Adrenal gland (tissue), 12 donors: ENCODE results near the gene IFIT2. TPM values are rescaled to one million over a fixed set of nuclear protein-coding genes. Genes with fewer than 3 reads are reported as not detected.
"Not testable (repeated sequence)": the region's sequence is repeated elsewhere in the genome, so short reads cannot be mapped to it uniquely, and the experiment has no call there.

Experiments
- DNase-seq, 7 donors: peaks; one replicate each; pipeline ENCODE4 v3.0.0-alpha.2; 2019 to 2020
- H3K27ac ChIP-seq, 5 donors: fragments of 200-600 bp; sonication (generic) in 4 of 5; 1 replicate in 3 of 5; 2 replicates in 2 of 5; pipeline versions ENCODE4 v1.5.1 to v1.8.0; 2016 to 2020; ENCODE audit warnings: mild to moderate bottlenecking in 1 of 5
- H3K27me3 ChIP-seq: fragments of 200-600 bp; 2 replicates; pipeline ENCODE4 v1.8.0; 2021
- H3K36me3 ChIP-seq, 2 donors: fragments of 200-600 bp; replicated peaks in 1 of 2; 1 replicate in 1 of 2; 2 replicates in 1 of 2; pipeline versions ENCODE4 v1.5.1 to v1.8.0; 2018 to 2022
- H3K4me1 ChIP-seq, 2 donors: fragments of 200-600 bp; replicated peaks in 1 of 2; 1 replicate in 1 of 2; 2 replicates in 1 of 2; pipeline versions ENCODE4 v1.5.1 to v1.8.0; 2018 to 2021
- H3K4me3 ChIP-seq, 4 donors: fragments of 200-600 bp; sonication (generic) in 3 of 4; one replicate each; pipeline ENCODE4 v1.5.1; 2016 to 2018
- H3K9me3 ChIP-seq, 3 donors: fragments of 200-600 bp; sonication (generic) in 1 of 3; replicated peaks in 1 of 3; 1 replicate in 2 of 3; 2 replicates in 1 of 3; pipeline versions ENCODE4 v1.5.1 to v1.8.0; 2016 to 2021
- POLR2A ChIP-seq, 2 donors: fragments of 450-650 bp; IDR thresholded peaks; one replicate each; pipeline ENCODE4 v1.6.1; 2017; ENCODE audit warnings: antibody characterized with exemption in 2 of 2, mild to moderate bottlenecking in 2 of 2, moderate library complexity in 1 of 2
- WGBS, 4 donors: extraction: QIAGEN DNeasy Blood & Tissue Kit in 2 of 4; methylation state at CpG; one replicate each; pipeline versions ENCODE4 v1.1.5 to v1.1.7; 2013 to 2017; 5-methylcytosine and 5-hydroxymethylcytosine counted together
- intact Hi-C, 2 donors: fragments of 100-400 bp; cut with DNase I; formaldehyde crosslinking; loops; one replicate each; pipeline versions ENCODE4 v1.14.1 to v1.15.0; 2022 to 2023
- polyA plus RNA-seq, 3 donors: library from polyadenylated mRNA; stranded (reverse); fragments of 200-250 nt in 2 of 3; fragments of 350-450 nt in 1 of 3; fragmentation: Illumina TruSeq in 1 of 3; extraction: RNeasy Lipid Tissue Mini Kit (QIAGEN cat#74804) in 1 of 3; gene quantifications; one replicate each; pipeline ENCODE4 v1.2.3, GENCODE V29; 2013 to 2014
- total RNA-seq, 9 donors: library from RNA; depleted of rRNA in 4 of 9; stranded (reverse); fragments of >200 nt in 4 of 9; fragments of 120-200 nt in 1 of 9; fragmentation: NEBNext Ultra II Directional in 1 of 9; extraction: Animal tissue kit (Norgen Biotek cat#: 25700) in 1 of 9; gene quantifications; one replicate each; pipeline versions ENCODE4 v1.1.0 to v1.2.4, GENCODE V29; 2013 to 2023
- TF ChIP-seq, protein P1 (sequence below), 6 experiments: fragments of 450-650 bp in 4 of 6; fragments of 200-600 bp in 2 of 6; sonication (generic) in 1 of 6; IDR thresholded peaks; 1 replicate in 5 of 6; 2 replicates in 1 of 6; pipeline versions ENCODE4 v1.5.1 to v1.8.0; 2016 to 2021; ENCODE audit warnings: antibody characterized with exemption in 6 of 6, mild to moderate bottlenecking in 2 of 6, moderate library complexity in 1 of 6
- donor health status: healthy with polysubstance abuse.
- donor health status: Bipolar disorder and iron deficiency.
- donor health status: DM: yes; HTN: yes; CAD: no.
- donor health status: DM: no; HTN: no; CAD: no.
- donor health status: DM: no; HTN: no; CAD: no.
- donor health status: DM: yes; HTN: yes; CAD: no.

The IFIT2 gene
- total and polyA plus RNA-seq, 12 donors = 4.0 to 30.0 (median 11.4) TPM

DNA sequence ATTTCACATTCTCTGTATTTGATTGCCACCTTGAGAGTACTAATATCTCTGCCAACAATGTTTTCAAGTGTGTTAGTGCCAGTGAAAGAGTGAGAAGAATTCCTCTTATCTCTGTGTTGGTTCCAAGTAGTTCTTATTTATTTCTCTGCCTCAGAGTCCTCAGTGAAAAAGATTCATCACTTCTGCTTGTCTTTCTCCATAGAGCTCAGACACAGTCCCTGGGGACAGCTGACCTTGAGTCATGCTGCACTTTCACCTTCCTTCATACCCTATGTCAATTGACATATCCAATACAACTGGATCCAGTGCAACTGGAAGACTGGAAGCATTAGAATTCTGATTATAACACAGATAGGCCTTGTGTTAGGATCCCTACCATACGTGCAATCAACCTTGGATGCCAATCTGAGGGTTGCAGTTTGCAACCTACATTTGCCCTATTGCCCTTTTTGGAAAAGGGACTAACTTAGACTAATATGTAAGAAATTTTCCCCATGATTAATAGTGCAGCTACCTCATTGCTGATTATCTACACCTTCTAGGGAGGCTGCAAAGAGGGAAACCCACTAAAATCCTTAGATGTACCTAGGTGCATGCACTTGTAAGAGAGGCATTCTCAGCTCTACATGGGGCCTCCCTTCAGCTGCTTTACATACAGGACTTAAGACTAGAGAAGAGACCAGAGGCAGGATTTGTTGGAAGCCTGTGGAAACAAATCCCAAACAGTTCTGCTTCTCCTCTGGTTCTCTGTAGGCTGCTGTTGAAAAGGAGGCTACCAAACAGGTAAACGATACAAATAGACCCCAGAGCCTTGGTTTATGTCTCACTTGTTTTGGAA is 8.4 kb downstream of the IFIT2 start:
- TF ChIP-seq, protein P1, sequence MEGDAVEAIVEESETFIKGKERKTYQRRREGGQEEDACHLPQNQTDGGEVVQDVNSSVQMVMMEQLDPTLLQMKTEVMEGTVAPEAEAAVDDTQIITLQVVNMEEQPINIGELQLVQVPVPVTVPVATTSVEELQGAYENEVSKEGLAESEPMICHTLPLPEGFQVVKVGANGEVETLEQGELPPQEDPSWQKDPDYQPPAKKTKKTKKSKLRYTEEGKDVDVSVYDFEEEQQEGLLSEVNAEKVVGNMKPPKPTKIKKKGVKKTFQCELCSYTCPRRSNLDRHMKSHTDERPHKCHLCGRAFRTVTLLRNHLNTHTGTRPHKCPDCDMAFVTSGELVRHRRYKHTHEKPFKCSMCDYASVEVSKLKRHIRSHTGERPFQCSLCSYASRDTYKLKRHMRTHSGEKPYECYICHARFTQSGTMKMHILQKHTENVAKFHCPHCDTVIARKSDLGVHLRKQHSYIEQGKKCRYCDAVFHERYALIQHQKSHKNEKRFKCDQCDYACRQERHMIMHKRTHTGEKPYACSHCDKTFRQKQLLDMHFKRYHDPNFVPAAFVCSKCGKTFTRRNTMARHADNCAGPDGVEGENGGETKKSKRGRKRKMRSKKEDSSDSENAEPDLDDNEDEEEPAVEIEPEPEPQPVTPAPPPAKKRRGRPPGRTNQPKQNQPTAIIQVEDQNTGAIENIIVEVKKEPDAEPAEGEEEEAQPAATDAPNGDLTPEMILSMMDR (IDR thresholded peaks at IDR 0.05) = no peak
- no peak for TF ChIP-seq POLR2A (IDR thresholded peaks at IDR 0.05)
- Histone ChIP-seq H3K9me3 (no peaks in the 10 kb centered on the region), H3K4me1 (peaks cover 0 to 5% of the 10 kb centered on the region in 2 donors), H3K27me3 (no peaks in the 10 kb centered on the region), H3K27ac (no peak overlapping the region), H3K4me3 (no peak overlapping the region), H3K36me3 (peaks cover 0 to 12% of the 10 kb centered on the region in 2 donors)
- 82 to 90% (median 87%) methylated on average over 2 of the region's 2 CpGs for WGBS, 4 donors
- DNase-seq = no peak
- intact Hi-C loops = no loop called here

DNA sequence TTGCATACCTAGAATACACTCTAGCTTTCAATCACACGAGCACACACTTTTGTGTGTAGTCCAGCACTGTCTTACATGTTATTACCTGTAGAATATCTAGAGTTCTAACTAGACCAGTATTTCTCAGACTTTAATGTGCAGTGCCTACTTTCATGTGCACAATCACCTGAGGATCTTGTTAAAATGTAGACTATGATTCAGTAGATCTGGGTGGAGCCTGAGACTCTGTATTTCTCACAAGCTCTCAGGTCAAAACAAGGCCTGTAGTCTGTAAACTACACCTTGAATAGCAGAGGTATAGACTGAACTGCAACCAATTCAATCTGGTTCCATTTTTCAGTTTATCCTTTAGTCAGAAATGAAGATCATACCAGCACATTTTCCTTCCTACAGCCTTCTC is 11.1 kb downstream of the IFIT2 start:
- TF ChIP-seq, protein P1 (IDR thresholded peaks at IDR 0.05) = no peak
- TF ChIP-seq POLR2A (IDR thresholded peaks at IDR 0.05) = no peak
- WGBS, 4 donors = 82 to 100% (median 91%) methylated on average over 1 of the region's 1 CpG

DNA sequence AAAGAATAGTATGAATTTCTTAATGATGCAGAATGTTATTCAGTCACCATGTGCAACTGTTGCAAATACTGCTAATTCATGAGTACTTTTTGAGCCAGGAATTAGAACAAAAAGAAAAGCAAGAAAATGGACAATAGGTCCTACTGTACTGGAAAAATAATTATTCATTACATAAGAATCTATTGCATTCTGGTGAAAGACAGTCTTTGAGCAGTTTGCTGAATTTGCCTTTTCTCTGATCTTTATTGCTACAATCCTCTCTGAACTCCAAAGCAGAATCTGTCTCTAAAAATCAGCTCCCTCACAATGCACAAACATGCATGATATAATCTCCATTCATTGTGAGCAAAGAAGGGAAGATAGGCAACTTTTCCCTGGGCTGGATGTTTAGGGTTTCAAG is 12.8 kb downstream of the IFIT2 start:
- TF ChIP-seq POLR2A (IDR thresholded peaks at IDR 0.05) = no peak
- TF ChIP-seq, protein P1 (IDR thresholded peaks at IDR 0.05) = no peak

More for the DNA sequence above, 11.1 kb downstream of the IFIT2 start:
- no peak overlapping the region for H3K27ac ChIP-seq
- H3K27me3 ChIP-seq = no peaks in the 10 kb centered on the region
- no peak overlapping the region for H3K4me3 ChIP-seq
- no peak for DNase-seq
- H3K9me3 ChIP-seq = no peaks in the 10 kb centered on the region
- H3K4me1 ChIP-seq = peaks cover 0 to 5% of the 10 kb centered on the region in 2 donors
- intact Hi-C loops = no loop called here
- no peaks in the 10 kb centered on the region for H3K36me3 ChIP-seq

DNA sequence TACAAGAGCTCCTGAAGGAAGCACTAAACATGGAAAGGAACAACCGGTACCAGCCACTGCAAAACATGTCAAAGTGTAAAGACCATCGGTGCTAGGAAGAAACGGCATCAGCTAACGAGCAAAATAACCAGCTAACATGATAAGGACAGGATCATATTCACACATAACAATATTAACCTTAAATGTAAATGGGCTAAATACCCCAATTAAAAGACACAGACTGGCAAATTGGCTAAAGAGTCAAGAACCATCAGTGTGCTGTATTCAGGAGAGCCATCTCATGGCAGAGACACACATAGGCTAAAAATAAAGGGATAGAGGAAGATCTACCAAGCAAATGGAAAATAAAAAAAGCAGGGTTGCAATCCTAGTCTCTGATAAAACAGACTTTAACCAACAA is 16.2 kb downstream of the IFIT2 start:
- intact Hi-C loops, H3K4me1 ChIP-seq, DNase-seq, H3K36me3 ChIP-seq, H3K27ac ChIP-seq, H3K27me3 ChIP-seq, H3K9me3 ChIP-seq, H3K4me3 ChIP-seq: not testable (repeated sequence)
- 95 to 98% (median 97%) methylated on average over 4 of the region's 4 CpGs for WGBS, 4 donors

More for the DNA sequence above, 12.8 kb downstream of the IFIT2 start:
- no peak for DNase-seq
- Histone ChIP-seq H3K27me3 (no peaks in the 10 kb centered on the region), H3K4me3 (no peak overlapping the region), H3K27ac (no peak overlapping the region), H3K4me1 (peaks cover 0 to 5% of the 10 kb centered on the region in 2 donors), H3K9me3 (no peaks in the 10 kb centered on the region), H3K36me3 (no peaks in the 10 kb centered on the region)
- intact Hi-C loops = no loop called here

DNA sequence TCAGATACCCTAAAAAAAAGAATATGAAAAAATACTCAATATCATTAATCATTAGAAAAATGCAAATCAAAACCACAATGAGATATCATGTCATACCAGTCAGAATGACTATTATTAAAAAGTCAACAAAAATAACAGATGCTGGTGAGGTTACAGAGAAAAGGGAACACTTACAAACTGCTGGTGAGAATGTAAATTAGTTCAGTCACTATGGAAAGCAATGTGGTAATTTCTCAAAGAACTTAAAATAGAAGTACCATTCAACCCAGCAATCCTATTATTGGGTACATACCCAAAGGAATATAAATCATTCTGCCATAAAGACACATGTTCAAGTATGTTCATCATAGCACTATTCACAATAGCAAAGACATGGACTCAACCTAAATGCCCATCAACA is 23.2 kb downstream of the IFIT2 start:
- H3K27me3 ChIP-seq, intact Hi-C loops: not testable (repeated sequence)

DNA sequence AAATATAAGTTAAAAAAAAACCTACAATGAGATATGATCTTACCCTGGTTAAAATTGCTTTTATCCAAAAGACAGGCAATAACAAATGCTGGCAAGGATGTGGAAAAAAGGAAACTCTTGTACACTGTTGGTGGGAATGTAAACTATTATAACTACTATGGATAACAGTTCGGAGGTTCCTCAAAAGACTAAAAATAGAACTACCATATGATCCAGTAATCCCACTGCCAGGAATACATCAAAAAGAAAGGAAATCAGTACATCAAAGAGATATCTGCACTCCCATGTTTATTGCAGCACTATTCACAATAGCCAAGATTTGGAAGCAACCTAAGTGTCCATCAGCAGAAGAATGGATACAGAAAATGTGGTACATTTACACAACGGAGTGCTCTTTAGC is 24.0 kb downstream of the IFIT2 start:
- H3K27me3 ChIP-seq, intact Hi-C loops, DNase-seq, H3K4me3 ChIP-seq, H3K27ac ChIP-seq, H3K36me3 ChIP-seq, H3K9me3 ChIP-seq: not testable (repeated sequence)
- peaks cover 20 to 30% of the 10 kb centered on the region in 2 donors for H3K4me1 ChIP-seq
- WGBS, 4 donors = 63 to 77% (median 73%) methylated on average over 2 of the region's 2 CpGs

More for the DNA sequence above, 23.2 kb downstream of the IFIT2 start:
- DNase-seq, H3K27ac ChIP-seq, H3K4me3 ChIP-seq, H3K36me3 ChIP-seq, H3K9me3 ChIP-seq: not testable (repeated sequence)
- H3K4me1 ChIP-seq = peaks cover 12 to 22% of the 10 kb centered on the region in 2 donors
